ENCODE measurements around the gene RUNX2.

RUNX2 gene

DNA sequence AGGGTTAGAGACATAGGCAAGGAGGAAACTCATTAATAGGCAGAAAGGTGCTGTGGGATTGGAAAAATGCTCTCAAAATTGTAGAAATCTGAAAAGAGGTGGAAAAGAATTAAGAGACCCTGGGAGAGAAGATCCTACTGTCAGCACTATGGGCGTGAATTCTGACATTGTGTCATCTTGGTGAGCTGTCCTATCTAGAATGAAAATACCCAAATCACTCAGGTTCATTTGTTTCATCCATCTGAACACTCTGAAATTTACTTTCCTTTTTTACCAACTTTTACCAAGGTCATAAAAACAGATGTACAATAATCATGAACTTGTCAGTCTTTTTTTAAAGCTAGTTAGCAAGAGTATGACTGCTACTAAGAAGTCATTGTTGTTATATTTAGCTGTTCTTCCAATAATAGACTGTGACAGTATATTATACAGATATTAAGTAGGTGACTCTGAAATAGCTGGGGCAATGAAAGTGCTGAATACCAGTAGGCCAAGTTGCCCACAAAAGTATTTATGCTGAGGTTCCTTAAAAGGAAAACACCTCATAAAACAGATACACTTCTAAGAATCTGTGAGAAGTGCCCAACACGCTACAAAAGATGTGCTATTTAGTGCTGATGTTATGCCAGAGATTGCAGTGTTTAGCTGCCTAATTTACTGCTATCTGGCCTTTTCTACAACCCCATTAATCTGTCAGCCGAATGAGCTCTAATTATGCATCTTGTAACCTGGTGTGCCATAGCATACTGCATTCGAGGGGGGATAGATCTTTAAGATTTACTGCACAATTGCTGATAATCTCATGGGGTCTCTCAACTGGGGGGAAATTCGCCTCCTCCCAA lies 267.1 kb downstream of the RUNX2 start:
- no peak for DNase-seq

DNA sequence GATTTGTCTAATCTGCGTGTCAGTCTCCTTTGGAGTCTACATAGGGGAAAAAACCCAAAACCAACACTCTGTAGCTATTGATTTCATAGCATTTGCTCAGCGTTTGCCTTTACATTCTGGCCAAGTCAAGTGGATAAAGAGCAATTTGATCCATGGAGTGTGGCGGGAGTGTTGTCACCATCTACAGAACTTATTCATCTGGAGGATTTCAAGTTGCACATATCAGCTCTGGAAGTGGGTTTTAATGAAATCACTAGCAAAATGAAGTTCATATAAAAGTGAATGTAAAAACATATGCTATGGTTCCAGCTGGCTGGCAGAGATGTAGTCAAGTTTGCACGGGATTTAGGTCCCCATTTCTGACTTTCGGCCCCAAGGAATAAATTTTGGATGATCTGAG lies 269.3 kb downstream of the RUNX2 start:
- no peak for DNase-seq

GRCh38 chr6:45599053-45599452 lies 270.9 kb downstream of the RUNX2 start:
- no peak for DNase-seq

DNA sequence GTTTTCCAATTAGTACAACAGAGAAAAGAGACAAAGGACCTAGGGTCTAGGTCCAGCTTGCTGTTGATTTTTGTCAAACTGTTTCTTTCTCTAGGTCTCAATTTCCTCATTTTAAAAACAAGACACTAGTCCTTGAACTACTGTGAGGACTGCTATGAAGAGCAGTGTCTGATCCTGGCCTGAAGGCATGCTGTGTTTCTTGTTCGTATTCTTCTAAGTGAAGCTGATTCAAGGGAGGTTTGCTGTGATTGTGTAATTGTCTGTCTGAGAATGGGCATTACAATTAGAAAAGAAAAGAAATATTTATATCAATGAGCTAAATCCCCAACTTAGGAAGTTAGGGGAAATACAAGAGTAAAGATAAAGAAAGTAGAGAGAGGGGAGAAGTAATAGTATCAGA lies 277.8 kb downstream of the RUNX2 start:
- DNase-seq: no peak

GRCh38 chr6:45606831-45607400 lies 278.8 kb downstream of the RUNX2 start:
- no peak for DNase-seq

- no peak for DNase-seq
Observed at GRCh38 chr6:45607798-45608197, 279.7 kb downstream of the RUNX2 start.

GRCh38 chr6:45608252-45608913 lies 280.3 kb downstream of the RUNX2 start:
- DNase-seq: no peak

- DNase-seq: no peak
Observed at GRCh38 chr6:45609141-45609638, 281.1 kb downstream of the RUNX2 start.

DNA sequence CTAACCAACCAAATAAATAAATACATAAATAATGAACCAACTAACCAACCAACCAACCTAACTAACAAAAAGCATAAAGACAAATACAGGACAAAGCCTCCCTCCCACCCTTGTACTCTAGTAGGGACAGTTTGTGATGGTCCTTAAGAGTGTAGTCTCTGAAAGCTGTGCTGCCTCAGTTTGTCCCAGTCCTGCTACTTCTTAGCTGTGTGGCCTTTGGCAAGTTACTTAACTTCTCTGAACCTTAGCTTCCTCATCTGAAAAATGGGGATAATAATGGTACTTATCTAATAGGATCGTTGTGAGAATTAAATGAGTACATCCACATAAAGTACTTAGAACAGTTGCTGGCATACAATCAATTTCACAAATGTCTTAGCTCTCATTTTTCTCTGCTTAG lies 282.2 kb downstream of the RUNX2 start:
- DNase-seq: no peak

DNA sequence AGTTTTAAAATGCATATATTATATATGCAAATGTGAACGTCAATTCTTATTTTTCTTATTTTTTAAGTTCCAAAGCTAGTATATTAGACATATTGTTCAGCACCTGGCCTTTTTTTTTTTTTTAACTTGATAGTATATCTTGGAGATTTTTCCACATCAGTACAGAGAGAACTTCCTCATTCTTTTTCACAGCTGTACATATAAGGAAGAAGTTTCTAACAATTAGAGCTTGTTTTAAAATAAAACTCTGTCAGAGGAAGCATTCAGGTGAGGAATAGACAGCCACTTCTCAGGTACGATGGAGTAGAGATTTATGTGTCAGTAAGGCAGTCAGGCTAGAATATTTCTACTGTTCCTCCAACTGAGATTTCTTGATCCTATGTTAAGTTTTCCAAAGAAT lies 282.7 kb downstream of the RUNX2 start:
- DNase-seq: no peak

DNA sequence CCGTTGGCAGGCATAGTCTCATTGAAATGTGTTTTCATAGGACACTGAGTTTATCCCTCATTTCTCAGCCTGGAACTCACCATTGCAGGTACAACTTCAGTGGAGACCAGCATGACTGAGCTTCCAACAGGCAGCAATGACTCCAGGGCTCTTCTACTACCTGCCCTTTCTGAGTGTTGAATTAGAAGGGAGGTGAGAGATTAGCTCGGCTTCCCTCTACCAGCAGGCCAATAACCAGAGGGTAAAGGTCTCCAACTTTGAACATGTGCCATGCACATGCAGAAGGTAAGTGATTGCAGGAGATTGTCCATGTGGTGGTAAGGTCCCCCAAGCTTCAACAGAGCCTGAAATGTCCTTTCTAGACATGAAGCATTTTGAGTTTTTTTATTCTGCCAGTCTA lies 283.4 kb downstream of the RUNX2 start:
- DNase-seq: no peak

DNA sequence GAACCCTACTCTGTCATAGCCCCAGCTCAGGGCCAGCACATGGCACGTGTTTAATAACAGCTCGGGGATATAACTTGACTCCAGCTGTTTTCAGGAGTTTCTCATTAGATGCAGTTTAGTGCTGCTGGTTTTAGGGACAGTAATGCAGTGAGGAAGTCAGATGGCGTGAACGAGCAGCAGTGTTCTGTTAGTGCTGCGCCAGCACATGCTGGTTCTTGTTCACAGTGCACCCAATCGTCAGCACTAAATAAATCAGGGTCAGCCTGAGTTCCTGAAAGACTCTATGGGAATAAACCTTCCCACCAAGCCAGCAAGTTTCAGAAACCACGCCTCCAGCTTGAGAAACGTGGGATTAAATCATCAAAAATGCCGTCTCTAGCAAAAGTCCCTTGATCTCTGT lies 285.5 kb downstream of the RUNX2 start:
- DNase-seq: no peak

- no peak for DNase-seq
Observed at GRCh38 chr6:45614488-45615285, 286.6 kb downstream of the RUNX2 start.

- DNase-seq: no peak
Observed at GRCh38 chr6:45616209-45616608, 288.1 kb downstream of the RUNX2 start.

DNA sequence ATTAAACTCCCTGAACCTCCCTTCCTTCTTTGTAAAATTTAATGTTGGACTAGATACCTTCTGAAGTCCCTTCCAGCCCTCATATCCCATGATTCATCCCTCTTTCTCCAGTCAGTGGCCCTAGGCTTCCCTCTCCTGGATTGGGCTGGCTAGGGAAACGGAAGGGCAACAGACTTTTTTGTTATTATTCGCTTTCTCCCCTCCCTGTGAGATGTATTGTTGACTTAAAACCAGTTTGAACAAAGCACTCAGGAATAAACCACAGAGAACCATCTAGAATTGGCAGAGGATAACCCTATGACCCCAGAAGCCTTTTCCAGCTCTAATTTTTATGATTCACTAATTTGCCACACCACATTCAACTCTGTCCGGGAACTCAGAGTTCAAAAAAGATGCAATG lies 289.3 kb downstream of the RUNX2 start:
- DNase-seq: no peak

GRCh38 chr6:45618259-45618658 lies 290.1 kb downstream of the RUNX2 start:
- no peak for DNase-seq

DNA sequence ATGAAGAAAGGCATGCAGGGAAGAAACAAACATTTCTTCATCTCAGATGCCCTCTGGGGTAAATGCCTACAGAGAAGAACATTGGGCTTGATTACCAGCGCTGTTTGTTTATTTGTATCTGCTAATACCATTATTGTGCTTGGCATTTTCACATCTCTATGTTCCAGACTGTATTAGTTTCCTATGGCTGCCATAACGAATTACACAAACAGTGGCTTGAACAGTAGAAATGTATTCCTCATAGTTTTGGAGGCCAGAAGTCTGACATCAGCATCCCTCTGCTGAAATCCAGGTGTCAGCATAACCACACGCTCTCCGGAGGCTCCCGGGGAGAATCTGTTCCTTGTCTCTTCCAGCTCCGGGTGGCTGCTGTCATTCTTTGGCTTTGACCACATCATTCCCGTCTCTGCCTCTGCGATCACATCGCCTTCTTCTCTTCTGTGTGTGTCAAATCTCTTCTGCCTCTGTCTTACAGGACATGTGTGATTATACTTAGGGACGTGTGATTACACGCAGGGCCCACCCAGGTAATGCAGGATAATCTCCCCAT lies 291.2 kb downstream of the RUNX2 start:
- DNase-seq: no peak

DNA sequence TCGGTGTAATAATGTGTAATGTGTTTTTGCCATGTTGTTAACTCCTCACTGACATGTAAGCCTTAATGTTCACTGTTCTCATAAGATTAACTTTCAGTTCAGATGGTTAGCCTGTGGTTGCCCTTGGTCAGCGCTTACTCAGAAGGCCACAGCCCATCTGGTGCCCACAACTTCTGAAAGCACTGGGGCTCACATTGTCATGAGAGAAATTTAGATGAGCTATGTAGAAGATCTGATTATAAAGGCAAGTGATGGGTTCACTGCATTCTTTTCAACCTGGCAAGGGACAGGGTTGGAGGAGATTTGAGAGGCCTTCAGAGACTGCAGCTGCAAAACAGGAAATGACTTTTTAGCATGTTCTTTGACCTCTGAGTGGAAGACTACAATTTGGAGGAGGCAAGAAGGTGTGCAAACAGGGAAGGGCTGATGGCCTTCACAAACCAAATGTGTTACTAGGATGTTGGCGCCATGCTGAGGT lies 291.9 kb downstream of the RUNX2 start:
- peak in 2 of 6 experiments; percentile 20 to 27 for DNase-seq

- no peak for DNase-seq
Observed at GRCh38 chr6:45624228-45624627, 296.1 kb downstream of the RUNX2 start.

GRCh38 chr6:45625191-45625664 lies 297.1 kb downstream of the RUNX2 start:
- DNase-seq: no peak

GRCh38 chr6:45626087-45626891 lies 298.2 kb downstream of the RUNX2 start:
- DNase-seq: no peak

- DNase-seq: no peak
Observed at GRCh38 chr6:45630314-45630713, 302.2 kb downstream of the RUNX2 start.

All from stimulated activated naive CD4-positive, alpha-beta T cell (primary cell).